Fibroblast of lung (primary cell): ENCODE results near the gene ATP10B. TPM values are rescaled to one million over a fixed set of nuclear protein-coding genes. Genes with fewer than 3 reads are reported as not detected.

Source experiments
- DNase-seq, 2 donors: peaks; one replicate each; pipeline versions ENCODE4 v3.0.0 to v3.0.0-alpha.2; 2010; ENCODE audit warnings: low read depth in 2 of 2
- H2AFZ ChIP-seq: 2 replicates; pipeline ENCODE4 v1.5.1; 2012; ENCODE audit warnings: low read length, control low read depth, inconsistent platforms
- H3K27ac ChIP-seq: 2 replicates; pipeline ENCODE4 v1.5.1; 2011; ENCODE audit warnings: low read length, control low read depth; ENCODE audit not compliant: insufficient read depth
- H3K27me3 ChIP-seq: 2 replicates; pipeline ENCODE4 v1.5.1; 2011; ENCODE audit warnings: mild to moderate bottlenecking, low read length; ENCODE audit not compliant: control insufficient read depth, insufficient read depth
- H3K36me3 ChIP-seq: 2 replicates; pipeline ENCODE4 v1.5.1; 2011; ENCODE audit warnings: low read length; ENCODE audit not compliant: control insufficient read depth, insufficient read depth
- H3K4me1 ChIP-seq: 2 replicates; pipeline ENCODE4 v1.5.1; 2011; ENCODE audit warnings: low read length; ENCODE audit not compliant: control insufficient read depth, insufficient read depth; ENCODE audit errors: extremely low read depth
- H3K4me2 ChIP-seq: 2 replicates; pipeline ENCODE4 v1.5.1; 2011; ENCODE audit warnings: low read length, control low read depth; ENCODE audit not compliant: insufficient read depth; ENCODE audit errors: extremely low read depth
- H3K4me3 ChIP-seq, 4 experiments: fragments of 200-600 bp in 1 of 4; sonication (generic) in 1 of 4; replicated peaks in 1 of 4; 2 replicates each; pipeline ENCODE4 v1.5.1; 2011 to 2016; ENCODE audit warnings: low read length in 4 of 4, low read depth in 3 of 4, mild to moderate bottlenecking in 3 of 4, control low read depth in 2 of 4, inconsistent platforms in 1 of 4, mixed read lengths in 1 of 4; ENCODE audit not compliant: insufficient read depth in 1 of 4; ENCODE audit errors: control extremely low read depth in 1 of 4
- H3K79me2 ChIP-seq: 2 replicates; pipeline ENCODE4 v1.5.1; 2012; ENCODE audit warnings: mild to moderate bottlenecking, low read length, inconsistent platforms; ENCODE audit not compliant: control insufficient read depth, insufficient read depth
- H3K9ac ChIP-seq: 2 replicates; pipeline ENCODE4 v1.5.1; 2011; ENCODE audit warnings: mild to moderate bottlenecking, low read length, control low read depth; ENCODE audit not compliant: insufficient read depth
- H3K9me3 ChIP-seq: 2 replicates; pipeline ENCODE4 v1.5.1; 2012; ENCODE audit warnings: low read depth, low read length; ENCODE audit not compliant: control insufficient read depth, insufficient read depth
- H4K20me1 ChIP-seq: 2 replicates; pipeline ENCODE4 v1.5.1; 2011; ENCODE audit warnings: low read length; ENCODE audit not compliant: control insufficient read depth, insufficient read depth; ENCODE audit errors: extremely low read depth
- EZH2 ChIP-seq: IDR thresholded peaks from 2 replicates; pipeline ENCODE4 v1.5.1; 2012; ENCODE audit warnings: low read length, control low read depth, mild to moderate bottlenecking; ENCODE audit errors: missing control alignments
- polyA plus RNA-seq, 2 donors: library from polyadenylated mRNA; depleted of rRNA in 1 of 2; stranded (reverse) in 1 of 2; unstranded in 1 of 2; fragments of >200 nt; gene quantifications; 2 replicates each; pipeline ENCODE4 v1.2.1, GENCODE V29; 2011 to 2012; ENCODE audit warnings: missing spikeins in 1 of 2
- total RNA-seq: library from RNA; depleted of rRNA; stranded (reverse); fragments of >200 nt; gene quantifications from 2 replicates; pipeline ENCODE4 v1.2.1, GENCODE V29; 2014
- TF ChIP-seq, protein P1 (sequence below), 2 donors: IDR thresholded peaks in 1 of 2; conservative IDR thresholded peaks in 1 of 2; 1 replicate in 1 of 2; 2 replicates in 1 of 2; pipeline ENCODE4 v1.5.1; 2011 to 2012; ENCODE audit warnings: low read length in 2 of 2, control low read depth in 1 of 2, inconsistent platforms in 1 of 2, low read depth in 1 of 2, mild to moderate bottlenecking in 1 of 2

Gene ATP10B
- total and polyA plus RNA-seq, 2 donors (not counting 1 experiment from before 2014, with no cell fraction given), result not detected

GRCh38 chr5:160657622-160658458 lies 194.2 kb downstream of the ATP10B start:
- Histone ChIP-seq H2AFZ (no peak overlapping the region), H3K27me3 (no peaks in the 10 kb centered on the region), H3K4me2 (no peak overlapping the region), H3K36me3 (no peaks in the 10 kb centered on the region), H4K20me1 (no peaks in the 10 kb centered on the region), H3K27ac (no peak overlapping the region), H3K4me3 (no peak overlapping the region), H3K9ac (no peak overlapping the region), H3K79me2 (no peaks in the 10 kb centered on the region), H3K4me1 (no peaks in the 10 kb centered on the region), H3K9me3 (no peaks in the 10 kb centered on the region)
- DNase-seq, result no peak
- TF ChIP-seq EZH2, result no peak
- TF ChIP-seq, protein P1, sequence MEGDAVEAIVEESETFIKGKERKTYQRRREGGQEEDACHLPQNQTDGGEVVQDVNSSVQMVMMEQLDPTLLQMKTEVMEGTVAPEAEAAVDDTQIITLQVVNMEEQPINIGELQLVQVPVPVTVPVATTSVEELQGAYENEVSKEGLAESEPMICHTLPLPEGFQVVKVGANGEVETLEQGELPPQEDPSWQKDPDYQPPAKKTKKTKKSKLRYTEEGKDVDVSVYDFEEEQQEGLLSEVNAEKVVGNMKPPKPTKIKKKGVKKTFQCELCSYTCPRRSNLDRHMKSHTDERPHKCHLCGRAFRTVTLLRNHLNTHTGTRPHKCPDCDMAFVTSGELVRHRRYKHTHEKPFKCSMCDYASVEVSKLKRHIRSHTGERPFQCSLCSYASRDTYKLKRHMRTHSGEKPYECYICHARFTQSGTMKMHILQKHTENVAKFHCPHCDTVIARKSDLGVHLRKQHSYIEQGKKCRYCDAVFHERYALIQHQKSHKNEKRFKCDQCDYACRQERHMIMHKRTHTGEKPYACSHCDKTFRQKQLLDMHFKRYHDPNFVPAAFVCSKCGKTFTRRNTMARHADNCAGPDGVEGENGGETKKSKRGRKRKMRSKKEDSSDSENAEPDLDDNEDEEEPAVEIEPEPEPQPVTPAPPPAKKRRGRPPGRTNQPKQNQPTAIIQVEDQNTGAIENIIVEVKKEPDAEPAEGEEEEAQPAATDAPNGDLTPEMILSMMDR (conservative IDR thresholded peaks at IDR 0.05 in 1 of 2, IDR thresholded peaks at IDR 0.05 in 1 of 2; ENCODE audit: low read depth in 1 of 2, low read length in 2 of 2), result no peak

DNA sequence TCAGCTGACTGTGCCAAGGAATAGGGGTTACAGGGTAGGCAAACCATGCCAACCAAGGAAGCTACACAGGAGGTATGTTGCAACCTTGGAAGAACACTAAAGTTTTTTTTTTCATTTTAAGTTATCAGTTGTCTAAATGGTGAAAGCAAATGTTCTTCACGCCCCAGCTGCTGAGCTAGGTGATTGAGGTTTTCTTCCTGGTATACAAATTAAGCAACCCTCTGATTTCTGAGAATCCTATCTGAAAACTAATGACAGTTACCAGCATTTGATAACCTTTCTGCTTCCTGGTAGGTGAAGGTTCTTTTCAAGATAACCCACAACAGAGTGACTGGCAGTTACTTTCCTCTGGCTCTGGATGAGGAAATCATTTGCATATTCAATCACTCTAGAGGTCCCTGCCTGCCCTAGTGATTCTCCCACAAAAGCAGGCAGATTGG lies 194.9 kb downstream of the ATP10B start:
- Histone ChIP-seq H3K79me2 (no peaks in the 10 kb centered on the region), H3K4me2 (no peak overlapping the region), H3K27me3 (no peaks in the 10 kb centered on the region), H3K9me3 (no peaks in the 10 kb centered on the region), H3K27ac (no peak overlapping the region), H3K4me3 (no peak overlapping the region), H4K20me1 (no peaks in the 10 kb centered on the region), H3K9ac (no peak overlapping the region), H2AFZ (no peak overlapping the region), H3K36me3 (no peaks in the 10 kb centered on the region), H3K4me1 (no peaks in the 10 kb centered on the region)
- TF ChIP-seq, protein P1 (conservative IDR thresholded peaks at IDR 0.05 in 1 of 2, IDR thresholded peaks at IDR 0.05 in 1 of 2; ENCODE audit: low read depth in 1 of 2, low read length in 2 of 2), result no peak
- TF ChIP-seq EZH2, result no peak
- DNase-seq, result no peak

DNA sequence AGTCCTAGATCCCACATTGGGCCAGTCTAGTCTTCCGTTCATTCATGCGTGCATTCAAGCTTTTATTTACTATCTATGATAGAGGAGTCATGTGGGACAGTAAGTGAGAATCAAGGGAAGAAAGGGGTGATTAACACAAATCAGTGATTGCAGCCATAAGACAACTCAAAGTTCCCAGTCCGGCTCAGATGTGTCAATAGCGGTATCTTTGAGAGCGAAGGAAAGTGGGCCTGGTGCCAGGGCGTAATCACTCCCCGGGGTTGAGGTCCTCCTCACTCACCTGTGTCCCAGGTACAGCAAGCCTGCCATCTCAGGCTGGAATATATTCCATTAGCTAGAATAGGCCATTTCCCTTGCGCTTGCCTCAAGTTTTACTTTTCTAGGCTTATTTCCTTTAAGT lies 196.3 kb downstream of the ATP10B start:
- Histone ChIP-seq H3K79me2 (no peaks in the 10 kb centered on the region), H2AFZ (no peak overlapping the region), H3K4me3 (no peak overlapping the region), H3K9me3 (no peaks in the 10 kb centered on the region), H3K36me3 (no peaks in the 10 kb centered on the region), H4K20me1 (no peaks in the 10 kb centered on the region), H3K9ac (no peak overlapping the region), H3K4me1 (no peaks in the 10 kb centered on the region), H3K27ac (no peak overlapping the region), H3K4me2 (no peak overlapping the region), H3K27me3 (no peaks in the 10 kb centered on the region)
- TF ChIP-seq EZH2, result no peak
- TF ChIP-seq, protein P1 (conservative IDR thresholded peaks at IDR 0.05 in 1 of 2, IDR thresholded peaks at IDR 0.05 in 1 of 2; ENCODE audit: low read depth in 1 of 2, low read length in 2 of 2), result no peak
- no peak for DNase-seq
